Measurements from ENCODE around the gene TSPAN5. TPM values are rescaled to one million over a fixed set of nuclear protein-coding genes. Genes with fewer than 3 reads are reported as not detected.
"Not testable (repeated sequence)": the region's sequence is repeated elsewhere in the genome, so short reads cannot be mapped to it uniquely, and the experiment has no call there.

TSPAN5 gene
- 0.03 TPM for polyA plus RNA-seq (2012; ENCODE audit: low read depth, missing spikeins)

- TF ChIP-seq TAF1 (IDR thresholded peaks at IDR 0.05; ENCODE audit: low read depth, low read length): no peak
- no peak for TF ChIP-seq PAX5 (IDR thresholded peaks at IDR 0.05; ENCODE audit: insufficient read depth, low read length, severe bottlenecking)
- TF ChIP-seq POU2F2 (IDR thresholded peaks at IDR 0.05; ENCODE audit: low read depth, low read length): no peak
- no peak for TF ChIP-seq POLR2A (IDR thresholded peaks at IDR 0.05; ENCODE audit: low read depth, low read length)
- TF ChIP-seq SPI1 (IDR thresholded peaks at IDR 0.05; ENCODE audit: low read depth, low read length): no peak
- TF ChIP-seq POLR2AphosphoS5 (IDR thresholded peaks at IDR 0.05; ENCODE audit: low read depth, low read length): no peak
- FAIRE-seq (peak; percentile 86), DNase-seq (ENCODE audit: insufficient read length, low spot score) (peak; percentile 60)
These were observed at the start of gene TSPAN5 for GRCh38 chr4:98658287-98659105. TSPAN5 (minus strand) TSS chr4:98658611.

GRCh38 chr4:98706935-98707334 is 48.5 kb upstream of the TSPAN5 start:
- FAIRE-seq (no peak), DNase-seq (ENCODE audit: insufficient read length, low spot score) (no peak)
- TF ChIP-seq POLR2AphosphoS5 (IDR thresholded peaks at IDR 0.05; ENCODE audit: low read depth, low read length) (no peak), POLR2A (IDR thresholded peaks at IDR 0.05; ENCODE audit: low read depth, low read length) (no peak), POU2F2 (IDR thresholded peaks at IDR 0.05; ENCODE audit: low read depth, low read length) (no peak), TAF1 (IDR thresholded peaks at IDR 0.05; ENCODE audit: low read depth, low read length) (no peak), SPI1 (IDR thresholded peaks at IDR 0.05; ENCODE audit: low read depth, low read length) (no peak), PAX5 (IDR thresholded peaks at IDR 0.05; ENCODE audit: insufficient read depth, low read length, severe bottlenecking) (no peak)

GRCh38 chr4:98706200-98706813 is 47.9 kb upstream of the TSPAN5 start:
- FAIRE-seq: no peak
- no peak for DNase-seq (ENCODE audit: insufficient read length, low spot score)
- TF ChIP-seq PAX5 (IDR thresholded peaks at IDR 0.05; ENCODE audit: insufficient read depth, low read length, severe bottlenecking) (no peak), POLR2AphosphoS5 (IDR thresholded peaks at IDR 0.05; ENCODE audit: low read depth, low read length) (no peak), POU2F2 (IDR thresholded peaks at IDR 0.05; ENCODE audit: low read depth, low read length) (no peak), TAF1 (IDR thresholded peaks at IDR 0.05; ENCODE audit: low read depth, low read length) (no peak), SPI1 (IDR thresholded peaks at IDR 0.05; ENCODE audit: low read depth, low read length) (no peak), POLR2A (IDR thresholded peaks at IDR 0.05; ENCODE audit: low read depth, low read length) (no peak)

GRCh38 chr4:98705586-98705985 is 47.2 kb upstream of the TSPAN5 start:
- DNase-seq (ENCODE audit: insufficient read length, low spot score); FAIRE-seq: not testable (repeated sequence)

DNA sequence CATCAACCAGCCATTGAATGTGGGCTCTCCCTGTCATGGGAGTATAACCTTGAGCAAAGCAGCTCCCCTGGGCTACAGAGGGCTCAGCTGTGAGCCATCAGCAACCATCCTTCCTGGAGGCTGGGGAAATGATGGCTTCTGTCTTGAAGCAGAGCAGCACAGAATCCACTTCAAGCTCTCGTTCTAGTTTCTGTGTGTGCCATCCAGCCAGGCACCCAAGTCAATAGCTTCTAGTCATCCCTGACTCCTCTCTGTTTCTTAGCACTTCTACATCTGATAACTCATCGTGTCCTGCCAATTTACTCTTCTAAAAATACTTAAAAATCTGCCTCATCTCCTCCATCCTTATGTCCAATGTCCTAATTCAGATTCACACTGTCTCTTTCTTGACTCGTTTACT is 42.2 kb upstream of the TSPAN5 start:
- no peak for DNase-seq (ENCODE audit: insufficient read length, low spot score)
- no peak for TF ChIP-seq POLR2AphosphoS5 (IDR thresholded peaks at IDR 0.05; ENCODE audit: low read depth, low read length)
- TF ChIP-seq POU2F2 (IDR thresholded peaks at IDR 0.05; ENCODE audit: low read depth, low read length): no peak
- no peak for TF ChIP-seq POLR2A (IDR thresholded peaks at IDR 0.05; ENCODE audit: low read depth, low read length)
- no peak for TF ChIP-seq SPI1 (IDR thresholded peaks at IDR 0.05; ENCODE audit: low read depth, low read length)
- TF ChIP-seq PAX5 (IDR thresholded peaks at IDR 0.05; ENCODE audit: insufficient read depth, low read length, severe bottlenecking): no peak
- no peak for TF ChIP-seq TAF1 (IDR thresholded peaks at IDR 0.05; ENCODE audit: low read depth, low read length)
- no peak for FAIRE-seq

DNA sequence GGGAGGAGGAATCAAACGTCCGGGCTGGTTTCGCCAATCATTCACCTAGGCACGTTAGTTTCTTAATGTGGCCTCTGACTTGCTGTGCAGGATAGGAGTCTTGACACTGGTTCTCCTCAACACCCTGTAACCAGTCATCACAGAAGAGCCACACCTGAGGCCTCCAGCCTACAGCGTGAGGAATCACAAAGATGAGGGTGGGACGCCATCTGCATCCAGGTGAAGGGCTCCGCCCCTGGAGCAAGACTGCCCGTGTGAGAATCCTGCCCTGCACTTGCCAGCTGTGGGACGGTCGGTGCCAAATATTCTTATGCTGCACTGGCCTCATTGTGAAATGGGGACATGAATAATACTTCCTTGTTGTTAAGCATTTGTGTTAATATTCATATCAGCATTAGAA is 35.7 kb upstream of the TSPAN5 start:
- TF ChIP-seq POU2F2 (IDR thresholded peaks at IDR 0.05; ENCODE audit: low read depth, low read length) (no peak), POLR2AphosphoS5 (IDR thresholded peaks at IDR 0.05; ENCODE audit: low read depth, low read length) (no peak), PAX5 (IDR thresholded peaks at IDR 0.05; ENCODE audit: insufficient read depth, low read length, severe bottlenecking) (no peak), POLR2A (IDR thresholded peaks at IDR 0.05; ENCODE audit: low read depth, low read length) (no peak), SPI1 (IDR thresholded peaks at IDR 0.05; ENCODE audit: low read depth, low read length) (no peak), TAF1 (IDR thresholded peaks at IDR 0.05; ENCODE audit: low read depth, low read length) (no peak)
- FAIRE-seq (no peak), DNase-seq (ENCODE audit: insufficient read length, low spot score) (no peak)

- TF ChIP-seq SPI1 (IDR thresholded peaks at IDR 0.05; ENCODE audit: low read depth, low read length) (no peak), POLR2AphosphoS5 (IDR thresholded peaks at IDR 0.05; ENCODE audit: low read depth, low read length) (no peak), POU2F2 (IDR thresholded peaks at IDR 0.05; ENCODE audit: low read depth, low read length) (no peak)
- FAIRE-seq (no peak), DNase-seq (ENCODE audit: insufficient read length, low spot score) (no peak)
These were observed 34.0 kb upstream of the TSPAN5 start for GRCh38 chr4:98692411-98692810.

- FAIRE-seq (no peak), DNase-seq (ENCODE audit: insufficient read length, low spot score) (no peak)
- TF ChIP-seq TAF1 (IDR thresholded peaks at IDR 0.05; ENCODE audit: low read depth, low read length) (no peak), POU2F2 (IDR thresholded peaks at IDR 0.05; ENCODE audit: low read depth, low read length) (no peak), POLR2AphosphoS5 (IDR thresholded peaks at IDR 0.05; ENCODE audit: low read depth, low read length) (no peak), POLR2A (IDR thresholded peaks at IDR 0.05; ENCODE audit: low read depth, low read length) (no peak)
These were observed 33.2 kb upstream of the TSPAN5 start for GRCh38 chr4:98691588-98691987.

DNA sequence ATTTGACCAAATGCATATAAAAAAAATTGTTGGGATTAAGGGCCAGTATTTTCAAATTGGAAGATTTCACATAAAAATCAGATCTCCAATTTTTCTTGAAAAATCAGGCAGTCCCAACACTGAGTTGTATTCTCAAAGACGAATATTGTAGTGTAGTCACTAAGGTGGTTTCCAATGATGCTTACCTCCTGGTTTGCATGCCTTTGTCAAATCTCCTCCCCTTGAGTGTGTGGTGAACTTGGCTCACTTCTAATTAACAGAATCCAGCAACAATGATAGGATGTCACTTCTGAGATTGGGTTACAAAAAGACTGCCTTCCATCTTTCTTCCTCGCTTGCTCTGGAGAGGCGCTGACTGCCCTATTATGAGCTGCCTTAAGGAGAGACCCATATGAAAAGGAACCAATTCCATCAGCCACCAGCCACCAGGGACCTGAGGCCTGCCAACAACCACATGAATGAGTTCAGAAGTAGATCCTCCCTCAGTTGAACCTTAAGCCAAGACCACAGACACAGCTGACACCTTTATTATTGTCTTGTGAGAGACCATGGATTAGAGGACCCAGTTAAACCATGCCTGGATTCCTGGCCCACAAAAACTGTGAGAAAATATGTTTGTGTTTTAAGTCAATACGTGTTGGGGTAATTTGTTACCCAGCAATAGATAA is 31.2 kb upstream of the TSPAN5 start:
- no peak for TF ChIP-seq POU2F2 (IDR thresholded peaks at IDR 0.05; ENCODE audit: low read depth, low read length)
- TF ChIP-seq SPI1 (IDR thresholded peaks at IDR 0.05; ENCODE audit: low read depth, low read length): no peak
- TF ChIP-seq POLR2AphosphoS5 (IDR thresholded peaks at IDR 0.05; ENCODE audit: low read depth, low read length): no peak
- no peak for TF ChIP-seq TAF1 (IDR thresholded peaks at IDR 0.05; ENCODE audit: low read depth, low read length)
- FAIRE-seq (no peak), DNase-seq (ENCODE audit: insufficient read length, low spot score) (no peak)
